ENCODE measurements around the gene CLEC16A.

The CLEC16A gene, protein sequence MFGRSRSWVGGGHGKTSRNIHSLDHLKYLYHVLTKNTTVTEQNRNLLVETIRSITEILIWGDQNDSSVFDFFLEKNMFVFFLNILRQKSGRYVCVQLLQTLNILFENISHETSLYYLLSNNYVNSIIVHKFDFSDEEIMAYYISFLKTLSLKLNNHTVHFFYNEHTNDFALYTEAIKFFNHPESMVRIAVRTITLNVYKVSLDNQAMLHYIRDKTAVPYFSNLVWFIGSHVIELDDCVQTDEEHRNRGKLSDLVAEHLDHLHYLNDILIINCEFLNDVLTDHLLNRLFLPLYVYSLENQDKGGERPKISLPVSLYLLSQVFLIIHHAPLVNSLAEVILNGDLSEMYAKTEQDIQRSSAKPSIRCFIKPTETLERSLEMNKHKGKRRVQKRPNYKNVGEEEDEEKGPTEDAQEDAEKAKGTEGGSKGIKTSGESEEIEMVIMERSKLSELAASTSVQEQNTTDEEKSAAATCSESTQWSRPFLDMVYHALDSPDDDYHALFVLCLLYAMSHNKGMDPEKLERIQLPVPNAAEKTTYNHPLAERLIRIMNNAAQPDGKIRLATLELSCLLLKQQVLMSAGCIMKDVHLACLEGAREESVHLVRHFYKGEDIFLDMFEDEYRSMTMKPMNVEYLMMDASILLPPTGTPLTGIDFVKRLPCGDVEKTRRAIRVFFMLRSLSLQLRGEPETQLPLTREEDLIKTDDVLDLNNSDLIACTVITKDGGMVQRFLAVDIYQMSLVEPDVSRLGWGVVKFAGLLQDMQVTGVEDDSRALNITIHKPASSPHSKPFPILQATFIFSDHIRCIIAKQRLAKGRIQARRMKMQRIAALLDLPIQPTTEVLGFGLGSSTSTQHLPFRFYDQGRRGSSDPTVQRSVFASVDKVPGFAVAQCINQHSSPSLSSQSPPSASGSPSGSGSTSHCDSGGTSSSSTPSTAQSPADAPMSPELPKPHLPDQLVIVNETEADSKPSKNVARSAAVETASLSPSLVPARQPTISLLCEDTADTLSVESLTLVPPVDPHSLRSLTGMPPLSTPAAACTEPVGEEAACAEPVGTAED

DNA sequence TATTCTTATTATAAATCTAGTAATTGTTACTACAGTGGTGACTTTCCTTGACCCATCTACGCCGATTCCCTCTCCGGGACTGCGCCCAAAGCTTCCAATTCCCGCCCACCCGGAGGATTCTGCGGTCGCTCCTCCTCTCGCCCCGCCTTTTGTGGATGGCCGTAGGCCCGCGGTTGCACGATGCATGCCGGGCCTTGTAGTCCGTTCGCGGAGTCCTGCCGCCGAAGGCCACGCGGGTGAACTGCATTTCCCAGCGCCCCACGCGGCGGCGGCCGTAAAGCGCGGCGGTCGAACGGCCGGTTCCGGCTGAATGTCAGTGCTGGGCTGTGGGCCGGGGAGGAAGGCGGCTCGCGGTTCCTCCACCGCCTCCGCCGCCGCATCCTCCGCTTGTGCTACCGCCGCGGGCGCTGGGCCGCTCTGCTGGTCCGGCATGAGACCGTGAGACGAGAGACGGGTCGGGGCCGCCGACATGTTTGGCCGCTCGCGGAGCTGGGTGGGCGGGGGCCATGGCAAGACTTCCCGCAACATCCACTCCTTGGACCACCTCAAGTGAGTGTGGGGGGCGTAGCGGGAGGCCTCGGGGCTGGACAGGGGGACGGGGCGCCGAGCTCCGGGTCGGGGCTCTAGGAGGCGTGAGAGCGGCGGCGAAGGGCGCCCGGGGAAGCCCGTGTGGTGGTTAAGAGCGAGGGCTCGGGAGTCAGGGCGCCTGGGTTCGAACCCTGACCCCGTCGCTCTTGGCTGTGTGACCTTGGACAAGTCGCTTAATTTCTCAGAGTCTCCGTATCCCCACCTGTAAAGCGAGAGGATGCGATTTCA lies at the start of gene CLEC16A:
Gene CLEC16A (plus strand): TSS at position 316 of the 816 bp plus-strand sequence. CDS start 154 bp downstream, at position 470.
- peak; percentile 97 for DNase-seq

DNA sequence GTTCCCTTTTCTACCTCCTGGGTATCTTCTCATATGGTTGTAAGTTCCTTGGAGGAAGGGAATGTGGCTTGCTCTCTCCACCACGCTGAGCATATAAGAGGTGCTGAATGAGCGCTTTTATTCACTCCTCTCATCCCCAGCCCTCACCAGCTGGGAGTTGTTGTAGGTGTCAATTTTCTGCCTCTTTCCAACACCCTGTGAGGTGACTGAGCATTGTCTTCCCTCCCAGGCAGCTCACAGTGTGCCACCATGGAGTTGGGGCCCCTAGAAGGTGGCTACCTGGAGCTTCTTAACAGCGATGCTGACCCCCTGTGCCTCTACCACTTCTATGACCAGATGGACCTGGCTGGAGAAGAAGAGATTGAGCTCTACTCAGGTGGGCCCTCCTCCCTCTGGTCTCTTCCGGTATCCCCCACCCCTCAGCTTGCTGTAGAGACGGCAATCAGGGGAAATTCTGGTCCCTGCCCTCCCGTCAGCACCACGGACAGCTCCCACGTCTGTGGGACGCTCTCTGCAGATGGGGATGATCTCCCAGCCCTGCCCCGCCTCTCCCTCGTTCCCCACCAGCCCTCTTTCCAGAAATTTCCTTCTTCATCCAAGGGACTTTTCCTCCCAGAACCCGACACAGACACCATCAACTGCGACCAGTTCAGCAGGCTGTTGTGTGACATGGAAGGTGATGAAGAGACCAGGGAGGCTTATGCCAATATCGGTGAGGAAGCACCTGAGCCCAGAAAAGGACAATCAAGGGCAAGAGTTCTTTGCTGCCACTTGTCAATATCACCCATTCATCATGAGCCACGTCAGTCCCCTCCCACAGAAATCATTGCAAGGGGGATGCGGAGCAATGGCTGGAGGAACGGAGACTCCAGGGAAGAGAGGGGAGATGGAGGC lies 49.1 kb upstream of the CLEC16A start:
- peak; percentile 83 for DNase-seq

DNA sequence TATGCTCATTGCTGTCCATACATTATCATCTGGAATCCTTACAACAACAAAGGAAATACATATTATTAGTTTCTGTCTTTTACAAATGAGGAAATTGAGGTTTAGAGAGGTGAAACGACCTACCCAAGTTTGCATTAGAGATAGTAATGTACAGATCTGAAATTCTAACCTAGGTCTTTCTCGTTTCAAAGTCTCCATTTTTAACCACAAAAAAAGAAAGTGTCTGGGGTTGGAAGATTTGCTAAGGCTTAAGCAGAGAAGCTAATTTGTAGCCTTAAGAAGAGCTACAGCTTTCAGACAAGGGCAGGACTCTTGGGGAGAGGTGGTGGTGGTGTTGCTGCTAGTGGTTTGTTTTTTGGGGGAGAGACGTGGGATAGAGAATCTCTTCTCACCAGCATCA lies 48.2 kb upstream of the CLEC16A start:
- DNase-seq = no peak

DNA sequence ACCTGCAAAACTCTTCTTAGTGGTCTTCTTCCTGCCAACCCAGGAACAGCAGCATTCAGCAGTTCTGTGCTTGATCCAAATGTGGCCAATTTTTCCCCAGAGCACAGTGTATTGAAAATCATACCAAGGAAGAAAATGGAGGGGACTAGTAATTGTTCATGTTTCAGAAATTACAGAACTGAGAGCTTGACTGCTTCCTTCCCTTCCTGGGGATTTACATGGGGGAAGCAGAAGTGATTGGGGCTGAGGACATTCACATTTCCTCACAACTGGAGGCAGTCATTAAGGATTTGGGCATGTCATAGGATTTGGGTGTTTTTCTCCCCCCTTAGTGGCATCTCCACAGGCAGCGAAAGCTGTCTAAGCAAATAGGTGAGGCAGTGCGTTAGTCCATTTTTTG lies 47.6 kb upstream of the CLEC16A start:
- DNase-seq = no peak

DNA sequence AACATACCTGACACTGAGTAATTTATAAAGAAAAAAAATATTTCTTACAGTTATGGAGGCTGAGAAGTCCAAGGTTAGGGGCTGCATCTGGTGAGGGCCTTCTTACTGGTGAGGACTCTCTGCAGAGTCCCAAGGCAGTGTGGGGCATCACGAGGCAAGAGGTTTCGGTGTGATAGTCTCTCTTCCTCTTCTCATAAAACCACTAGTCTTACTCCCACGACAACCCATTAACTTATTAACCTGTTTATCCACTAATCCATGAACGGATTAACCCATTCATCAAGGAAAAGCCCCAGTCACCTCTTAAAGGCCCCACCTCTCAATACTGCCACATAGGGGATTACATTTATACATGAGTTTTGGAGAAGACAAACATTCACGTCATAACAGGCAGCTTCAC lies 47.2 kb upstream of the CLEC16A start:
- no peak for DNase-seq

DNA sequence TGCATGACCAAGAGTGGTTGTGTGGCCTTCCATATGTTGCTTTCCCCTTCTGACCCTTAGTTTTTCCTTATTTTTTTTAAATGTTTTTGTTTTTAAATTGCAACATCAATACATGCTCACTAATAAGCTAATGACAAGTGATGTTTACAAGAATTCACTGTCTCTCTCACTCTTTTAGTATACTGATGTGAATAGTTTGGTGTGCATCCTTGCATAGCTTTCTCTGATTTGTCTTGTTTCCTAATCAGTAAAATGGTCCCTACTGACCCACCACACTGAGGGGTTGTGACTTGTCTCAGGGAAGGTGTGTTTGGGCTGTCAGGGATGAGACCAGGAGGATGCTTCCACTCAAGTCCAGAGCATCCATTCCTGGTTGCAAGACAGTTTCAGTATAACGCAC lies 41.4 kb upstream of the CLEC16A start:
- DNase-seq = no peak

DNA sequence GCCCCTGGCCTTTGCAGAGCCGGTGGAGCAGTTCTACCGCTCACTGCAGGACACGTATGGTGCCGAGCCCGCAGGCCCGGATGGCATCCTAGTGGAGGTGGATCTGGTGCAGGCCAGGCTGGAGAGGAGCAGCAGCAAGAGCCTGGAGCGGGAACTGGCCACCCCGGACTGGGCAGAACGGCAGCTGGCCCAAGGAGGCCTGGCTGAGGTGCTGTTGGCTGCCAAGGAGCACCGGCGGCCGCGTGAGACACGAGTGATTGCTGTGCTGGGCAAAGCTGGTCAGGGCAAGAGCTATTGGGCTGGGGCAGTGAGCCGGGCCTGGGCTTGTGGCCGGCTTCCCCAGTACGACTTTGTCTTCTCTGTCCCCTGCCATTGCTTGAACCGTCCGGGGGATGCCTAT lies 37.9 kb upstream of the CLEC16A start:
- no peak for DNase-seq

DNA sequence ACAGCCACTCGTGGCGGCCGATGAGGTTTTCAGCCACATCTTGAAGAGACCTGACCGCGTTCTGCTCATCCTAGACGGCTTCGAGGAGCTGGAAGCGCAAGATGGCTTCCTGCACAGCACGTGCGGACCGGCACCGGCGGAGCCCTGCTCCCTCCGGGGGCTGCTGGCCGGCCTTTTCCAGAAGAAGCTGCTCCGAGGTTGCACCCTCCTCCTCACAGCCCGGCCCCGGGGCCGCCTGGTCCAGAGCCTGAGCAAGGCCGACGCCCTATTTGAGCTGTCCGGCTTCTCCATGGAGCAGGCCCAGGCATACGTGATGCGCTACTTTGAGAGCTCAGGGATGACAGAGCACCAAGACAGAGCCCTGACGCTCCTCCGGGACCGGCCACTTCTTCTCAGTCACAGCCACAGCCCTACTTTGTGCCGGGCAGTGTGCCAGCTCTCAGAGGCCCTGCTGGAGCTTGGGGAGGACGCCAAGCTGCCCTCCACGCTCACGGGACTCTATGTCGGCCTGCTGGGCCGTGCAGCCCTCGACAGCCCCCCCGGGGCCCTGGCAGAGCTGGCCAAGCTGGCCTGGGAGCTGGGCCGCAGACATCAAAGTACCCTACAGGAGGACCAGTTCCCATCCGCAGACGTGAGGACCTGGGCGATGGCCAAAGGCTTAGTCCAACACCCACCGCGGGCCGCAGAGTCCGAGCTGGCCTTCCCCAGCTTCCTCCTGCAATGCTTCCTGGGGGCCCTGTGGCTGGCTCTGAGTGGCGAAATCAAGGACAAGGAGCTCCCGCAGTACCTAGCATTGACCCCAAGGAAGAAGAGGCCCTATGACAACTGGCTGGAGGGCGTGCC lies 37.2 kb upstream of the CLEC16A start:
- DNase-seq = no peak

DNA sequence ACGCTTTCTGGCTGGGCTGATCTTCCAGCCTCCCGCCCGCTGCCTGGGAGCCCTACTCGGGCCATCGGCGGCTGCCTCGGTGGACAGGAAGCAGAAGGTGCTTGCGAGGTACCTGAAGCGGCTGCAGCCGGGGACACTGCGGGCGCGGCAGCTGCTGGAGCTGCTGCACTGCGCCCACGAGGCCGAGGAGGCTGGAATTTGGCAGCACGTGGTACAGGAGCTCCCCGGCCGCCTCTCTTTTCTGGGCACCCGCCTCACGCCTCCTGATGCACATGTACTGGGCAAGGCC lies 36.7 kb upstream of the CLEC16A start:
- no peak for DNase-seq

DNA sequence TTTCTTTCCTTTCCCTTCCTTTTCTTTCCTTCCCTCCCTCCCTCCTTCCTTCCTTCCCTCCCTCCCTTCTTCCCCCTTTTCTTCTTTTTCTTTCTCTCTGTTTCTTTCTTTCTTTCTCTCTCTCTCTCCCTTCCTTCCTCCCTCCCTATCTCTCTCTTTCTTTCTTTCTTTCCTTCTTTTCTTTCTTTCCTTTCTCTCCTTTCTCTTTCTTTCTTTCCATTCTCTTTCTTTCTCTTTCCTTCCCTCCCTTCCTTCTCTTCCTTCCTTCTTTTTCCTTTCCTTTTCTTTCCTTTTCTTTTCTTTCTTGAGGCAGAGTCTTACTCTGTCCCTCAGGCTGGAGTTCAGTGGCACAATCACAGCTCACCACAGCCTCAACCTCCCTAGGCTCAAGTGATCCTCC lies 33.1 kb upstream of the CLEC16A start:
- DNase-seq = no peak

DNA sequence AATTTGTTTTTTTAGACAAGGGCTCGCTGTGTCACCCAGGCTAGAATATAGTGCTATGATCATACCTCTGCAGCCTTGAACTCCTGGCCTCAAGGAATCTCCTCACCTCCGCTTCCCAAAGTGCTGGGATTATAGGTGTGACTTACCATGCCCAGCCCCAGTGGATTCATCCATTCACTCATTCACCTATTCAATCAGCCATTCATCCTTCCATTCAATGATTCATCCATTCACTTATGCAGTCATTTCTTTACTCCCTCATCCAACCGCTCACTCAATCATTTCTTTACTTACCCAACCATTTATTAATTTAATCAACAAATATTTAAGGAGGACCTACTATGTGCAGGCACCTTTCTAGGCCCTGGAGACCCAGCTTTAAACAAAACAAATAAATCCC lies 27.8 kb upstream of the CLEC16A start:
- DNase-seq = no peak

DNA sequence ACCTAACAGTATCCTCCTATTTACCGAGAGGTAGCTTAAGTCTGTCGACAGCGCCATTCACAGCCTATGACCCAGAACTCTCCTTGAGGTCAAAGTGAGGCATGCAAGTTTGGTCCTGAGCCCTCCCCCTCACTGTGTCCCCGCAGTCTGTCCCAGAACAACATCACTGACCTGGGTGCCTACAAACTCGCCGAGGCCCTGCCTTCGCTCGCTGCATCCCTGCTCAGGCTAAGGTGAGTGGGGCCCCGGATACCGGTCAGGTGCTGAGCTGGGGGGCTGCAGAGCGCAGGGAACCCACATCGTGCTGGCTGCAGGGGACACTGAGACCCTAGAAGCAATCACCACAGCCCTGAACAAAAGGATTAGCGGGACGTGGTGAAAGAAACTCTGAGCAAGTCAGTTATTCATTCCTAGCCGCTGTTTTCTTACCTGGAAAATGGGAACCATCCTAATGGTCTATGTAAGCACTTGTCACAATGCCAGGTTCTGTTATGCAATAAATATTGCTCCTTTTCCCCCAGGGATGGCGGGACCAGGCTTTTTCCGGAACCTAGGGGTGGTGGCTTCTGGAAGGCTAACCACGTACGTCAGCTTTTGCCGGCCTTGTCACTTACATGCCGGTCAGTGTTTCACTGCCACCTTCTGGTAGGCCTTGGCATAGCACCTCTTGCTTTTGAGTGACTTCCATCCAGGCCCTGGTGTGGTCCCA lies 25.9 kb upstream of the CLEC16A start:
- DNase-seq = peak; percentile 95

DNA sequence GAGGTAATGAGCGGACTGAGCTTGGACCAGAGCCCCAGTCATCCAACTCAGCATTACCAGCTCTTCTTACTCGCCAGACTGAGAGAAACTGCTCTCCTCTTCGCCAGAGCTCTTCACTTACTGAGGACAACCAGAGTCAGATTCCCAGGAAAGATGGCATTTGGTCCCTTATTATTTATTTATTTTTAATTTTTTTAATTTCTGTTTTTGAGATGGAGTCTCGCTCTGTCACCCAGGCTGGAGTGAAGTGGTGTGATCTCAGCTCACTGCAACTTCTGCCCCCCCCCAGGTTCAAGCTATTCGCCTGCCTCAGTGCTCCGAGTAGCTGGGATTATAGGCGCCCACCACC lies 25.4 kb upstream of the CLEC16A start:
- no peak for DNase-seq

DNA sequence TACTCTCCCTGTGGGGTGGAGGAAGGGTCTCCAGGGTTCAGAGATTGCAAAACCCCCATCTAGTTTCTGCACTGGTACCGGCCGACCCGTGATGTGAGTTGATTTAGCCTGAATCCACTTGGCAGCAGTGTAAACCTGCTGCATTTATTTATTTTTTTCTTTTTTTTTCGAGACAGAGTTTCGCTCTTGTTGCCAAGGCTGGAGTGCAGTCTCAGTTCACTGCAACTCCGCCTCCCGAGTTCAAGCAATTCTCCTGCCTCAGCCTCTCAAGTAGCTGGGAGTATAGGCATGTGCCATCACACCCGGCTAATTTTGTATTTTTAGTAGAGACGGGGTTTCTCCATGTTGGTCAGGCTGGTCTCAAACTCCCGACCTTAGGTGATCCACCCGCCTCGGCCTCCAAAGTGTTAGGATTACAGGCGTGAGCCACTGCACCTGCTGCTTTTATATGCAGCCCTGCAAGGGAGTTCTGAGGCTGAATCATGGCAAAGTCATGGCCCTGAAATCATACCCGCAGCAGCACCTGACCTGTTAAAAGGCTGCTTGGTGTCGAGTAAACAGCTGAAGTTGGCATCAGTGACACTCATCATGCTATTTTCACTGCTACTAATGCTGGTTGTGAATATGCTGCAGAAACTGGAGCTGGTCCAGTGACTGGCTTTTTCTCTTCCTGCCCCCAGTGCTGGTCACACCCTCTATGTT lies 23.5 kb upstream of the CLEC16A start:
- no peak for DNase-seq

DNA sequence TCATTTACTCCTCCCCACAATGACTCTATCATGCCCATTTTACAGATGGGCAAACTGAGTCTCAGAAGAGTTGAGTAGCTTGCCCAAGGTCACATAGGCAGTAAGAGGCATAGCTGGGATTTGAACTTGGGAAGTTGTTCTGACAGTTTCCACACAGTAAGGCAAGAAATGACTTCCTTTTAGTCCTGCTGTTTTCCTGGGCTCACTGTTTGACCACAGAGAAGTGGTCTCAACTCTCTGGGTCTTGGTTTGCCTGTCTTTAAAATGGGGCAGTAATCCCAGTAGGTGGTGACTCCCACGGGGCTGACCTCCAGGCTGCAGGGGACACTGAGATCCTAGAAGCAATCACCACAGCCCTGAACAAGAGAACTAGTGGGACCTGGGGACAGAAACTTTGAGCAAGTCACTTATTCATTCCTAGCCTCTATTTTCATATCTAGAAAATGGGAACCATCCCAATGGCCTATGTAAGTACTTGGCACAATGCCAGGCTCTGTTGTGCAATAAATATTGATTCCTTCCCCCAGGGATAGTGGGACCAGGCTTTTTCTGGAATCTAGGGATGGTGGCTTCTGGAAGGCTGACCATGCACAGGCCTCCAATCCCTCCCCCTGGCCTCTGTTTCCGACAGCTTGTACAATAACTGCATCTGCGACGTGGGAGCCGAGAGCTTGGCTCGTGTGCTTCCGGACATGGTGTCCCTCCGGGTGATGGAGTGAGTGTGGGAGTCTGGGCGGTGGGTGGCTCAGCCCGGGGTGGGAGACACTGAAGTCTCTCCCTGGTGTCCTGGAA lies 22.6 kb upstream of the CLEC16A start:
- no peak for DNase-seq

DNA sequence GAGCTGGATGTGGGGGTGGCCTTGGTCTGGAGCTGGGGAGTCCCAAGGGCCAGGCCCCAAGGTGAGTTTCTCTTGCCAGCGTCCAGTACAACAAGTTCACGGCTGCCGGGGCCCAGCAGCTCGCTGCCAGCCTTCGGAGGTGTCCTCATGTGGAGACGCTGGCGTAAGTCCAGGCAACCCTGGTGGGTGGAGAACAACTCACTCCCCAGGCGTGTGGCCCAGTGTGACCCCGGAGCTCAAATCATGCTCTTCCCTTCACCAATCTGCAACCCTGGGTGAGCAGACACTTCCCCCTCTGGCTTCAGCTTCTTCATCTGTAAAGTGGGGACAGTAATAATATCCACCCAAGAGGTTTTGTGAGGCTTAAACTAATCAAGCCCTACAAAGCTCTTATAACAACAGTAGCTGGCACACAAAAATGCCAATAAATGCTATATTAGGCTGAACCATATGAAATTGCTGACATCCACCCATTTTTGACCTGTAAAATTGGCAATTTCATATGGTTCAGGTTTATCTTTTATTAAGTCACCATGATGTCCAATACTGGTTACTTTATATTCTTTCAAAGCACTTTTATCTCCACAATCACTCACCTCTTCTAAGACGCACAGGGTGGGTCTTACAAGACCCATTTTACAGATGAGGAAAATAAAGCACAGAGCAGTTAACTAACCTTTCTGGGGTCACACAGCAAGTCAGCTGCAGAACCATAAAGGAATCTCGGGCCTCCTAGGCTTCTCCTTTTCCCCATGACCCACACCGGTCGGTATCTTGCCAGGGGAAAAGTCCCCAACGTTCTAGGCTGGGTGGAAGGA lies 21.8 kb upstream of the CLEC16A start:
- no peak for DNase-seq

DNA sequence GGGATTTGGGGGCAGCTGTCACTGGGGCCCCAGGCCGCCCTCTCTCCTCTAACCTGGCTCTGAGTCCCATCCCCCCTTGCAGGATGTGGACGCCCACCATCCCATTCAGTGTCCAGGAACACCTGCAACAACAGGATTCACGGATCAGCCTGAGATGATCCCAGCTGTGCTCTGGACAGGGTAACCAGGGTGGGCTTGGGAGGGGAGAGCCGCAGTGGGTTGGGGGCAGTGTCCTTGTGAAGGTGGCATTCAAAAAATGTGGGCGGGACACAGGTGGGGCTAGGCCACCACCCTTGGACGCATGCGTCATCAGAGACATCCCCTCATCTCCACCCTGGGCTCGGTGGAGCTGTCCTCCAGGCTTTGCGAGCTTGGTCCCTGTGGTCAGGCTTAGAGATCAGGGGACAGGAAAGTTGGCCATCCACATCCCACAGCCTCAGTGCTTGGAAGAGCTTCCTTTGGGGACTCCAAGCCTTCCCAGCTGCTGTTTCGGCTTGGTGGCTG lies 21.2 kb upstream of the CLEC16A start:
- no peak for DNase-seq

Data from activated CD8-positive, alpha-beta memory T cell treated with anti-CD3 and anti-CD28 coated beads, Interleukin-2, amount 50 U/mL, for 48 hours (primary cell).